ENCODE measurements around the gene IL10. TPM values are rescaled to one million over a fixed set of nuclear protein-coding genes. Genes with fewer than 3 reads are reported as not detected.

Gene IL10
- total RNA-seq, 1 experiment from 2014 or later, result 0.16 TPM

DNA sequence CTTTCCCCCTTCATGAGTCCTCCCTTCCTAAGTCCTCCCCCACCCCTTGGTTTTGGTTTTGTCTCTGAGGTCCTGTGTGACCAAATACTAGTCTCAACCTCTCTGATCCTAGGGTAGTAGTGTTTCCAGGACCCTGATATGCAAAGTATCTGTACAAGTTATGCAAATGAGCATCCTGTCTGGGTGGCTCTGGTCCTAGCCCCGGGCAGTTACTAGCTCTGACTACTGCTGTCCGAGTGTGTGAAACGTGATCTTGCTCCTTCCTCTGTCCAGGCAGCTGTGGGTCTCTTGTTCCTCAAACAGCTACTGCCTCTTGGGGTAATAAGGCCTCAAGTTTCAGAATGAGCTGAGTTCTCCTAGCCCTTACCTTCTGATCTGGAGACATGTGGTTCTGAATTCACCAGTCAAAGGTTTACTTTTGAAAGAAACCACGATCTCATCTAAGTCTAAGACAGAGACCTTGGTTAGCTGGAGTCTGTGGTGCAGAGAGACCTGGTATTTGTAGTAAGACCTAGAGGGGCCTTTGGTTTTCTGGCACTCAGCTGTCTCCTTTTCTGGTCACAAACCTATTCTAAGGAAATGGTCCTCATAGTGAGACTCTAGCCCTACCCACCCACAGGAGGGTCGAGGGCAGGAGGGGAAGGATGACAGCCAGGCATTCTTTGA, 32.8 kb downstream of the IL10 start:
- Histone ChIP-seq H3K9me3 (replicated peaks) (no peaks in the 10 kb centered on the region), H3K36me3 (peaks cover 7% of the 10 kb centered on the region), H3K27ac (no peak overlapping the region), H3K4me3 (no peak overlapping the region), H3K27me3 (no peaks in the 10 kb centered on the region), H3K4me1 (peaks cover 6% of the 10 kb centered on the region; the same call in 1 of the 2 replicates)
- DNase-seq, result peak; percentile 72 to 84

DNA sequence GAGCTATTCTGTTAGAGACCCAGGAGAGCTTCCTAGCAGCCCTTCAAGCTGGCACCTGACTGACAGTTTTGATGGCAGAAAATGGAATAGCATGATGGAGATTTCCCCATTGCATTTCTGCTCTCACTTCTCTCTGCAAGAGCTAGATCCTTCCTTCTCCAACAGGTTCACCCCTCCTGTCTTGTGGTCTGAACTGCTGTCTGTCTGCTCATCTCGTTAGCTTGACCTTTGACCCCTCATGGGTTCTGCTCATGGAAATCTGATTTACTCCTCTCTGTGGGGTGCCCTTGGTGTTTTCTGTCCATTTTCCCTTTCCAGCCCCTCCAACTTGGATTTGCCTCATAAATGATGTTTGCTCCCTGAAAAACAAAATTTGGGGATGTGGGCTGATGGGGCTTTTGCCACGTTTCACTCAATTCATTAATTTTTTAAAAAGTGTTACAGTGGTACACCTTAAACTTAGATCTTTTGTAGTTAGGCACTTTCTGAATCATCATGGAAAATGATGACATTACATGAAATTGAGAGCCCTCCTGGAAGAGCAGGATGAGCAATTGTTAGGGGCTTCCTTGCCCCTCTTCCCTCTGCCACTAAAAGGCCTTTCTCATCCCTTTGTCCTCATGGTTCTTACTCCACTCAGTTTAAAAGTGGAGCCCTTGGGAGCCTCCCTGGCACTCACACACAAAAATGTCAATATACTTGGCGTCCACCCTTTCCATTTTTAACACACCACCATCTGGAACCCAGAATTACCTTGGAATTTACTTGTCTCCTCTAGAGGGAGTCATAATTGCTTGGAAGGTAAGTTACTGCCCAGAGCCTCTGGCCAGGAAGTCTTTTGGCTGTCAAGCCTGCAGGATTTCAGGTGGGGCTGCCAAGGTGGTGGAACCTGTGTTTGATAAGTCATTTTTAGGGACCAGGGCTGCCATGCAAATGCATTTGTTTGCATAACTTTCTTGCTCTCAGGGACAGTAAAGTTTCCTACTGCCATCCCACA, 33.6 kb downstream of the IL10 start:
- DNase-seq, result no peak
- Histone ChIP-seq H3K27ac (no peak overlapping the region), H3K4me1 (peaks cover 6% of the 10 kb centered on the region; the same call in 1 of the 2 replicates), H3K27me3 (no peaks in the 10 kb centered on the region), H3K36me3 (peaks cover 9% of the 10 kb centered on the region), H3K4me3 (no peak overlapping the region), H3K9me3 (replicated peaks) (no peaks in the 10 kb centered on the region)

GRCh38 chr1:206737729-206738201, 34.5 kb downstream of the IL10 start:
- H3K9me3 ChIP-seq (replicated peaks), result no peaks in the 10 kb centered on the region
- H3K4me3 ChIP-seq, result no peak overlapping the region
- H3K27ac ChIP-seq, result no peak overlapping the region
- H3K4me1 ChIP-seq, result peaks cover 6% of the 10 kb centered on the region; the same call in 1 of the 2 replicates
- H3K27me3 ChIP-seq, result no peaks in the 10 kb centered on the region
- no peak for DNase-seq
- H3K36me3 ChIP-seq, result peaks cover 15% of the 10 kb centered on the region

- H3K27ac ChIP-seq, result no peak overlapping the region
- no peak overlapping the region for H3K4me3 ChIP-seq
- no peaks in the 10 kb centered on the region for H3K9me3 ChIP-seq (replicated peaks)
- no peak for DNase-seq
- no peaks in the 10 kb centered on the region for H3K27me3 ChIP-seq
- H3K36me3 ChIP-seq, result peaks cover 20% of the 10 kb centered on the region
- peaks cover 6% of the 10 kb centered on the region; the same call in 1 of the 2 replicates for H3K4me1 ChIP-seq
Measured at GRCh38 chr1:206736878-206737728, 35.2 kb downstream of the IL10 start.

GRCh38 chr1:206735553-206736031, 36.7 kb downstream of the IL10 start:
- Histone ChIP-seq H3K9me3 (replicated peaks) (no peaks in the 10 kb centered on the region), H3K36me3 (peaks cover 28% of the 10 kb centered on the region), H3K4me1 (peaks cover 6% of the 10 kb centered on the region; the same call in 1 of the 2 replicates), H3K27ac (no peak overlapping the region), H3K27me3 (no peaks in the 10 kb centered on the region), H3K4me3 (no peak overlapping the region)
- DNase-seq, result no peak

DNA sequence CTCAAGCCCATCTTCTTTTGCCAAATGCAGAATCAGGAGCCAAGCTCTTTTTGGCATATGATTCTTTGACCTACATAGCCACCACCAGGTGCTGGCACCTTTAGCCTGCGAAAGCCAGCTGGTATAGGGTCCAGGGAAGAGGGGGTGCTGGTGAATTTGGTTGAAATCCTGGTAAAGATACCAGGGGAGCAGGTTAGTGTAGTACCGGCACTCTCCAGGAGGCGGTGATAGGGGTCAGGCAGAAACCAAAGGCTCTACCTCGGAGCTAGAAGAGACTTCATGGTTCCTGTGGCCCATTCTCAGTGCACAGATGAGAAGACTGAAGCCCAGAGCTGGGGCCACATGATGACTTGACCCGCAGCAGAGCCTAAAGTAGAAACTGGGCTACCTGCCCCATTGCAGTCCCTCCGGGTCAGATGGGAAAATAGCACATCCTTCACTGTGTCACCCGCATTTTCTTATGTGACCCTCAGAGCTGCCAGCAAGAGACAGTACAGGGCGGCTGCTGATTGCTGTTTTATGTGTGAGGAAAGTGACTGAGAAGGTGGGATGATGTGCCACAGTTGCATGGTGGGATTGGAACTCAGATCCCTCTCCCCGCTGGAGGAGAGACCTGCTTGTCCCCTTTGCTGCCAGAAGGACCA, 37.7 kb downstream of the IL10 start:
- H3K4me3 ChIP-seq, result no peak overlapping the region
- H3K36me3 ChIP-seq, result peaks cover 36% of the 10 kb centered on the region
- DNase-seq, result peak; percentile 41 to 63
- H3K9me3 ChIP-seq (replicated peaks), result no peaks in the 10 kb centered on the region
- H3K4me1 ChIP-seq, result peaks cover 4% of the 10 kb centered on the region; the same call in 1 of the 2 replicates
- no peaks in the 10 kb centered on the region for H3K27me3 ChIP-seq
- no peak overlapping the region for H3K27ac ChIP-seq

DNA sequence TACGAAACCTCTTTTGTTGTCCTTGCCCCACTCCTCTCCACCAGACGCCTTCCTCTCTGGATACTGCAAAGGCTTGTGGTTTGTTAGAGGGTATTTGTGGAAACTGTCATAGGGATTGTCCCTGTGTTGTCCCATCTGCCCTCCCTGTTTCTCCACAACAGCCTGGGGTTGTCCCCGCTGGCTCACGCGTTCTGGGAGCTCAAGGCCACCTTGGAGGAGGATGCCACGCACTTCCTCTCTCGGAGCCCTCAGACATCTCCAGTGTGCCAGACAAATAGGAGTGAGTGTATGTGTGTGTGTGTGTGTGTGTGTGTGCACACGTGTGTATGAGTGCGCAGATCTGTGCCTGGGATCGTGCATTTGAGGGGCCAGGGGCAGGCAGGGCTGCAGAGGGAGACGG, 39.3 kb downstream of the IL10 start:
- H3K36me3 ChIP-seq, result peaks cover 40% of the 10 kb centered on the region
- H3K27ac ChIP-seq, result no peak overlapping the region
- H3K4me1 ChIP-seq, result no peaks in the 10 kb centered on the region
- H3K9me3 ChIP-seq (replicated peaks), result no peaks in the 10 kb centered on the region
- no peak for DNase-seq
- no peaks in the 10 kb centered on the region for H3K27me3 ChIP-seq
- H3K4me3 ChIP-seq, result no peak overlapping the region

- DNase-seq, result no peak
- Histone ChIP-seq H3K4me3 (no peak overlapping the region), H3K4me1 (no peaks in the 10 kb centered on the region), H3K27ac (no peak overlapping the region), H3K9me3 (replicated peaks) (no peaks in the 10 kb centered on the region), H3K27me3 (no peaks in the 10 kb centered on the region), H3K36me3 (peaks cover 40% of the 10 kb centered on the region)
Measured at GRCh38 chr1:206732508-206732907, 39.8 kb downstream of the IL10 start.

DNA sequence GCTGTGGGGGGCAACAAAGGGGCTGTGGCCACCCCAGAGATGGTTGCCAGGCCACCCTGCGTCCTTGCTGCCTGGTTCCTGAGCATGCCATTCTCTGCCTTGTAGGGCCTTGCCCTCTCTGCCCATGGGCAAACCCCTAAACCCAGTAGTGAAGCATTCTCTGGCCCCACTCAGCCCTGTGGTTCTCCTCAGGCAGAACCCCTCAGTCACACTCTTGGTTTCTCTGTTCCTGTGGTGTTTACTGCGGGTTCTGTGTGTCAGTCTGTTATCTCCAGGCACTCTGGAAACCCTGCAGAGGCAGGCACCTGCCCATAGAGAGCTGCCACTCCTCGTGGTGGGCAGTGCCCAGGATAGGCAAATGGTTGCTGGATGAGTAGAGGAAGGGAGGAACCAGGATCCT, 42.8 kb downstream of the IL10 start:
- no peak for DNase-seq
- Histone ChIP-seq H3K36me3 (peaks cover 33% of the 10 kb centered on the region), H3K9me3 (replicated peaks) (no peaks in the 10 kb centered on the region)

GRCh38 chr1:206729050-206729449, 43.2 kb downstream of the IL10 start:
- Histone ChIP-seq H3K4me1 (peaks cover 3% of the 10 kb centered on the region; the same call in 1 of the 2 replicates), H3K27me3 (no peaks in the 10 kb centered on the region), H3K27ac (no peak overlapping the region), H3K36me3 (peaks cover 33% of the 10 kb centered on the region), H3K4me3 (no peak overlapping the region), H3K9me3 (replicated peaks) (no peaks in the 10 kb centered on the region)
- no peak for DNase-seq

More for the DNA sequence above, 42.8 kb downstream of the IL10 start:
- Histone ChIP-seq H3K4me3 (no peak overlapping the region), H3K27ac (no peak overlapping the region), H3K4me1 (peaks cover 3% of the 10 kb centered on the region; the same call in 1 of the 2 replicates), H3K27me3 (no peaks in the 10 kb centered on the region)

GRCh38 chr1:206728697-206728987, 43.7 kb downstream of the IL10 start:
- H3K4me1 ChIP-seq, result peaks cover 7% of the 10 kb centered on the region; the same call in 1 of the 2 replicates
- H3K27ac ChIP-seq, result no peak overlapping the region
- DNase-seq, result no peak
- H3K9me3 ChIP-seq (replicated peaks), result no peaks in the 10 kb centered on the region
- peaks cover 31% of the 10 kb centered on the region for H3K36me3 ChIP-seq
- no peaks in the 10 kb centered on the region for H3K27me3 ChIP-seq
- H3K4me3 ChIP-seq, result no peak overlapping the region

GRCh38 chr1:206727981-206728696, 44.2 kb downstream of the IL10 start:
- H3K9me3 ChIP-seq (replicated peaks), result no peaks in the 10 kb centered on the region
- H3K27me3 ChIP-seq, result no peaks in the 10 kb centered on the region
- DNase-seq, result no peak
- no peak overlapping the region for H3K4me3 ChIP-seq
- peaks cover 12% of the 10 kb centered on the region; the same call in 1 of the 2 replicates for H3K4me1 ChIP-seq
- no peak overlapping the region for H3K27ac ChIP-seq
- peaks cover 29% of the 10 kb centered on the region for H3K36me3 ChIP-seq
